MCF 10A (cell line): ENCODE results near the gene MMAB. TPM values are rescaled to one million over a fixed set of nuclear protein-coding genes. Genes with fewer than 3 reads are reported as not detected.
A peak's percentile ranks its signal among the peaks of the same experiment; 100 is the strongest.

Experiments
- BruUV-seq: library from RNA; stranded (reverse); fragments of 400-500 nt; replicated peaks from 2 replicates; lab custom pipeline; 2021; lab: Mats Ljungman, UMichigan
- CTCF ChIA-PET: fragments of 300-600 bp; sonication (Branson Sonifier 250); formaldehyde crosslinking; extraction: SDS; loops from one replicate; lab custom pipeline; 2021; ENCODE audit warnings: antibody characterized with exemption, inconsistent platforms; lab: Yijun Ruan, JAX
- POLR2A ChIA-PET: fragments of 300-600, 350-650 bp; sonication (Branson Sonifier 250); formaldehyde crosslinking; extraction: SDS; loops from one replicate; lab custom pipeline; 2020; ENCODE audit warnings: antibody characterized with exemption, inconsistent platforms; lab: Yijun Ruan, JAX
- DNase-seq: peaks from one replicate; pipeline ENCODE4 v3.0.0-alpha.2; 2018; ENCODE audit not compliant: unreplicated experiment
- H3K27ac Mint-ChIP-seq: one replicate; pipeline ENCODE4 v1.8.0; 2022; ENCODE audit warnings: mild to moderate bottlenecking, low read depth, mixed read lengths; ENCODE audit not compliant: unreplicated experiment
- H3K27me3 Mint-ChIP-seq: one replicate; pipeline ENCODE4 v1.8.0; 2022; ENCODE audit warnings: mixed read lengths; ENCODE audit not compliant: insufficient read depth, unreplicated experiment
- H3K36me3 Mint-ChIP-seq: one replicate; pipeline ENCODE4 v1.8.0; 2022; ENCODE audit warnings: mild to moderate bottlenecking, moderate library complexity, mixed read lengths; ENCODE audit not compliant: insufficient read depth, unreplicated experiment
- H3K4me1 Mint-ChIP-seq: one replicate; pipeline ENCODE4 v1.8.0; 2022; ENCODE audit warnings: mixed read lengths; ENCODE audit not compliant: insufficient read depth, unreplicated experiment
- H3K4me3 Mint-ChIP-seq: one replicate; pipeline ENCODE4 v1.8.0; 2022; ENCODE audit warnings: mild to moderate bottlenecking, moderate library complexity, mixed read lengths; ENCODE audit not compliant: unreplicated experiment
- H3K9me3 Mint-ChIP-seq: one replicate; pipeline ENCODE4 v1.8.0; 2022; ENCODE audit warnings: mixed read lengths; ENCODE audit not compliant: unreplicated experiment
- intact Hi-C: fragments of 100-400 bp; cut with micrococcal nuclease; formaldehyde crosslinking; loops from 2 replicates; pipeline ENCODE4 v1.14.1; 2022
- total RNA-seq: library from RNA; stranded (reverse); gene quantifications from 2 replicates; pipeline ENCODE4 v1.2.3, GENCODE V29; 2022
- TF ChIP-seq, protein P1 (sequence below): fragments of 200-600 bp; IDR thresholded peaks from one replicate; pipeline ENCODE4 v1.8.0; 2022; ENCODE audit warnings: antibody characterized with exemption, mild to moderate bottlenecking; ENCODE audit not compliant: unreplicated experiment

The MMAB gene
- total RNA-seq, 1 experiment from 2014 or later: 59.2 TPM

GRCh38 chr12:109542876-109543275 lies 30.4 kb downstream of the MMAB start:
- Mint-ChIP-seq H3K27me3 (peaks cover 9% of the 10 kb centered on the region), H3K4me1 (peaks cover 11% of the 10 kb centered on the region), H3K27ac (no peak overlapping the region), H3K4me3 (no peak overlapping the region), H3K36me3 (no peaks in the 10 kb centered on the region), H3K9me3 (no peaks in the 10 kb centered on the region)
- ChIA-PET POLR2A (interaction anchor here (0.5 kb wide), 1 partner anchor 203 kb away, joined by 3 read pairs; no protein-coding TSS in a partner anchor), CTCF (no interaction called here)
- intact Hi-C loops: no loop called here
- DNase-seq: no peak
- TF ChIP-seq, protein P1, sequence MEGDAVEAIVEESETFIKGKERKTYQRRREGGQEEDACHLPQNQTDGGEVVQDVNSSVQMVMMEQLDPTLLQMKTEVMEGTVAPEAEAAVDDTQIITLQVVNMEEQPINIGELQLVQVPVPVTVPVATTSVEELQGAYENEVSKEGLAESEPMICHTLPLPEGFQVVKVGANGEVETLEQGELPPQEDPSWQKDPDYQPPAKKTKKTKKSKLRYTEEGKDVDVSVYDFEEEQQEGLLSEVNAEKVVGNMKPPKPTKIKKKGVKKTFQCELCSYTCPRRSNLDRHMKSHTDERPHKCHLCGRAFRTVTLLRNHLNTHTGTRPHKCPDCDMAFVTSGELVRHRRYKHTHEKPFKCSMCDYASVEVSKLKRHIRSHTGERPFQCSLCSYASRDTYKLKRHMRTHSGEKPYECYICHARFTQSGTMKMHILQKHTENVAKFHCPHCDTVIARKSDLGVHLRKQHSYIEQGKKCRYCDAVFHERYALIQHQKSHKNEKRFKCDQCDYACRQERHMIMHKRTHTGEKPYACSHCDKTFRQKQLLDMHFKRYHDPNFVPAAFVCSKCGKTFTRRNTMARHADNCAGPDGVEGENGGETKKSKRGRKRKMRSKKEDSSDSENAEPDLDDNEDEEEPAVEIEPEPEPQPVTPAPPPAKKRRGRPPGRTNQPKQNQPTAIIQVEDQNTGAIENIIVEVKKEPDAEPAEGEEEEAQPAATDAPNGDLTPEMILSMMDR: no peak
- BruUV-seq: no TSS peak

GRCh38 chr12:109542014-109542413 lies 31.3 kb downstream of the MMAB start:
- ChIA-PET CTCF (interaction anchor here (0.6 to 0.7 kb wide), 2 partner anchors 112 to 898 kb away, joined by 3 read pairs; no protein-coding TSS in a partner anchor), POLR2A (no interaction called here)
- no TSS peak for BruUV-seq
- intact Hi-C loops: no loop called here
- no peaks in the 10 kb centered on the region for H3K27me3 Mint-ChIP-seq
- H3K4me3 Mint-ChIP-seq: no peak overlapping the region
- no peaks in the 10 kb centered on the region for H3K36me3 Mint-ChIP-seq
- DNase-seq: peak; percentile 27
- no peaks in the 10 kb centered on the region for H3K9me3 Mint-ChIP-seq
- H3K4me1 Mint-ChIP-seq: peaks cover 11% of the 10 kb centered on the region
- peak overlapping the region; percentile 46 for H3K27ac Mint-ChIP-seq
- TF ChIP-seq, protein P1: no peak

DNA sequence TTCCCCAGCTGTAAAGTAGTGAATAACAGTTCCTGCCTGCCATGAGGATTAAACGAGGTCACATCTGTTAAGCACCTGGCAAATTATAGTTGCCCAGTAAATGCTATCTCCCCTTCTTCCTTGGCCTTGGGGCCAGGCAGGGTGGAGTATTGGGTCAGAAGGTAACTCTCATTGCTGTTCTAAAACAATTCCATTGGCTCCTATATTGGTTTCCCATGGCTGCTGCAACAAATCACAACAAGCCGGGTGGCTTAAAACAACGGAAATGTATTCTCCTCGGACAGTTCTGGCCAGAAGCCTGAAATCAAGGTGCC lies 31.9 kb downstream of the MMAB start:
- POLR2A ChIA-PET: no interaction called here
- Mint-ChIP-seq H3K4me1 (peaks cover 11% of the 10 kb centered on the region), H3K4me3 (no peak overlapping the region), H3K9me3 (no peaks in the 10 kb centered on the region), H3K27me3 (no peaks in the 10 kb centered on the region), H3K36me3 (no peaks in the 10 kb centered on the region), H3K27ac (peak overlapping the region; percentile 46)
- no peak for DNase-seq
- CTCF ChIA-PET: interaction anchor here (0.6 to 0.9 kb wide), 2 partner anchors 24 to 104 kb away, joined by 3 to 7 read pairs; no protein-coding TSS in a partner anchor
- intact Hi-C loops: no loop called here
- BruUV-seq: no TSS peak
- TF ChIP-seq, protein P1: no peak

GRCh38 chr12:109540526-109541412 lies 32.5 kb downstream of the MMAB start:
- POLR2A ChIA-PET: interaction anchor here (1.0 kb wide), 1 partner anchor 41 kb away, joined by 3 read pairs; no protein-coding TSS in a partner anchor
- H3K27me3 Mint-ChIP-seq: no peaks in the 10 kb centered on the region
- TF ChIP-seq, protein P1: no peak
- no peaks in the 10 kb centered on the region for H3K9me3 Mint-ChIP-seq
- no peaks in the 10 kb centered on the region for H3K36me3 Mint-ChIP-seq
- H3K4me3 Mint-ChIP-seq: no peak overlapping the region
- DNase-seq: no peak
- intact Hi-C loops: no loop called here
- CTCF ChIA-PET: interaction anchor here (0.5 to 1.1 kb wide), 5 partner anchors 23 to 309 kb away, joined by 3 to 7 read pairs (median 3); no protein-coding TSS in a partner anchor
- BruUV-seq: no TSS peak
- H3K27ac Mint-ChIP-seq: no peak overlapping the region
- peaks cover 11% of the 10 kb centered on the region for H3K4me1 Mint-ChIP-seq
